ENCODE data around the gene PRAMEF20. TPM values are rescaled to one million over a fixed set of nuclear protein-coding genes. Genes with fewer than 3 reads are reported as not detected.
"Not testable (repeated sequence)": the region's sequence is repeated elsewhere in the genome, so short reads cannot be mapped to it uniquely, and the experiment has no call there.

Gene PRAMEF20
- total and polyA plus RNA-seq, 2 experiments from 2014 or later = not detected

GRCh38 chr1:13432251-13432650 lies 22.0 kb downstream of the PRAMEF20 start:
- no peak for DNase-seq
- Histone ChIP-seq H3K4me1 (ENCODE audit: insufficient read depth) (no peaks in the 10 kb centered on the region), H3K27me3 (replicated peaks; ENCODE audit: insufficient read depth) (no peaks in the 10 kb centered on the region), H3K27ac (no peak overlapping the region), H4K20me1 (ENCODE audit: insufficient read depth) (no peaks in the 10 kb centered on the region), H3F3A (ENCODE audit: insufficient read depth) (no peaks in the 10 kb centered on the region), H3K9me2 (ENCODE audit: insufficient read depth) (no peaks in the 10 kb centered on the region), H3K36me3 (ENCODE audit: low read depth) (no peaks in the 10 kb centered on the region), H3K4me2 (ENCODE audit: unreplicated experiment) (no peak overlapping the region), H3K9me3 (ENCODE audit: low read depth) (no peaks in the 10 kb centered on the region), H3K9ac (no peak overlapping the region), H3K79me2 (ENCODE audit: insufficient read depth) (no peaks in the 10 kb centered on the region), H2AFZ (no peak overlapping the region), H3K4me3 (no peak overlapping the region)
- TF ChIP-seq EZH2 (IDR thresholded peaks at IDR 0.05; ENCODE audit: insufficient read depth, poor library complexity, severe bottlenecking) (no peak), EZH2phosphoT487 (IDR thresholded peaks at IDR 0.05; ENCODE audit: insufficient read depth, low read depth) (no peak)
- WGBS, 2 experiments (ENCODE audit: low coverage in 1 of 2, low lambda C conversion rate in 2 of 2, missing lambda C conversion rate in 2 of 2) = 1% methylated on average over 3 of the region's 3 CpGs
- in situ Hi-C loops (cut with MboI) = no loop called here

GRCh38 chr1:13433694-13434358 lies 23.6 kb downstream of the PRAMEF20 start:
- H3K27ac ChIP-seq; H3K27me3 ChIP-seq (replicated peaks; ENCODE audit: insufficient read depth); H3K36me3 ChIP-seq (ENCODE audit: low read depth); H3K9ac ChIP-seq; H3K4me1 ChIP-seq (ENCODE audit: insufficient read depth); in situ Hi-C loops (cut with MboI); H3K4me2 ChIP-seq (ENCODE audit: unreplicated experiment); H3K9me3 ChIP-seq (ENCODE audit: low read depth); H3K4me3 ChIP-seq; H2AFZ ChIP-seq; H3K9me2 ChIP-seq (ENCODE audit: insufficient read depth); DNase-seq; H3F3A ChIP-seq (ENCODE audit: insufficient read depth); H4K20me1 ChIP-seq (ENCODE audit: insufficient read depth); H3K79me2 ChIP-seq (ENCODE audit: insufficient read depth): not testable (repeated sequence)
- WGBS, 2 experiments (ENCODE audit: low coverage in 1 of 2, low lambda C conversion rate in 2 of 2, missing lambda C conversion rate in 2 of 2) = 65 to 67% methylated on average over 13 to 26 of the region's 32 CpGs

GRCh38 chr1:13435458-13435857 lies 25.2 kb downstream of the PRAMEF20 start:
- Histone ChIP-seq H3K4me3 (no peak overlapping the region), H3F3A (ENCODE audit: insufficient read depth) (no peaks in the 10 kb centered on the region), H3K9me3 (ENCODE audit: low read depth) (no peaks in the 10 kb centered on the region), H3K36me3 (ENCODE audit: low read depth) (no peaks in the 10 kb centered on the region), H2AFZ (no peak overlapping the region), H3K9me2 (ENCODE audit: insufficient read depth) (no peaks in the 10 kb centered on the region), H3K4me1 (ENCODE audit: insufficient read depth) (no peaks in the 10 kb centered on the region), H3K27ac (no peak overlapping the region), H3K4me2 (ENCODE audit: unreplicated experiment) (no peak overlapping the region), H3K79me2 (ENCODE audit: insufficient read depth) (no peaks in the 10 kb centered on the region), H4K20me1 (ENCODE audit: insufficient read depth) (no peaks in the 10 kb centered on the region), H3K9ac (no peak overlapping the region), H3K27me3 (replicated peaks; ENCODE audit: insufficient read depth) (no peaks in the 10 kb centered on the region)
- no peak for DNase-seq
- TF ChIP-seq EZH2 (IDR thresholded peaks at IDR 0.05; ENCODE audit: insufficient read depth, poor library complexity, severe bottlenecking) = no peak
- no peak for TF ChIP-seq EZH2phosphoT487 (IDR thresholded peaks at IDR 0.05; ENCODE audit: insufficient read depth, low read depth)
- in situ Hi-C loops (cut with MboI) = no loop called here
- 57 to 71% methylated on average over 3 of the region's 3 CpGs for WGBS, 2 experiments (ENCODE audit: low coverage in 1 of 2, low lambda C conversion rate in 2 of 2, missing lambda C conversion rate in 2 of 2)

- DNase-seq; in situ Hi-C loops (cut with MboI); H3K27me3 ChIP-seq (replicated peaks; ENCODE audit: insufficient read depth); H3K4me2 ChIP-seq (ENCODE audit: unreplicated experiment); H3K36me3 ChIP-seq (ENCODE audit: low read depth); H3K4me1 ChIP-seq (ENCODE audit: insufficient read depth); H3K27ac ChIP-seq; H4K20me1 ChIP-seq (ENCODE audit: insufficient read depth); H3K9me3 ChIP-seq (ENCODE audit: low read depth); H3K9ac ChIP-seq; H3K79me2 ChIP-seq (ENCODE audit: insufficient read depth); H2AFZ ChIP-seq; H3K4me3 ChIP-seq; H3F3A ChIP-seq (ENCODE audit: insufficient read depth); H3K9me2 ChIP-seq (ENCODE audit: insufficient read depth): not testable (repeated sequence)
- WGBS, 2 experiments (ENCODE audit: low coverage in 1 of 2, low lambda C conversion rate in 2 of 2, missing lambda C conversion rate in 2 of 2) = 82% methylated on average over 8 to 36 of the region's 49 CpGs
These were observed 29.0 kb downstream of the PRAMEF20 start for GRCh38 chr1:13439104-13439783.

Measured in GM23248 (cell line).